Cardiac ventricle fibroblast (primary cell): ENCODE measurements around the gene MYLIP. TPM values are rescaled to one million over a fixed set of nuclear protein-coding genes. Genes with fewer than 3 reads are reported as not detected.

ENCODE experiments used
- total RNA-seq: library from RNA; depleted of rRNA; stranded (reverse); fragments of >200 nt; gene quantifications from 2 replicates; pipeline ENCODE4 v1.2.3, GENCODE V29; 2015

MYLIP gene
- total RNA-seq, result 12.5 and 13.5 TPM in 2 replicates

GRCh38 chr6:16128759-16129622 lies at the start of gene MYLIP:
Gene MYLIP (plus strand): TSS chr6:16129086. CDS start chr6:16129323, 237 bp downstream.

Other genes starting within 250 kb of the MYLIP start
- gene GMPR, start 109.5 kb downstream of the MYLIP start, total RNA-seq, result 1.8 and 4.4 TPM in 2 replicates